Suppressor macrophage (primary cell): ENCODE data around the gene TPH2.

Experiments
- DNase-seq, 4 experiments: peaks; one replicate each; pipeline ENCODE4 v3.0.0-alpha.2; 2020 to 2022

Gene TPH2

GRCh38 chr12:71958993-71959578 is 20.4 kb downstream of the TPH2 start:
- no peak for DNase-seq

DNA sequence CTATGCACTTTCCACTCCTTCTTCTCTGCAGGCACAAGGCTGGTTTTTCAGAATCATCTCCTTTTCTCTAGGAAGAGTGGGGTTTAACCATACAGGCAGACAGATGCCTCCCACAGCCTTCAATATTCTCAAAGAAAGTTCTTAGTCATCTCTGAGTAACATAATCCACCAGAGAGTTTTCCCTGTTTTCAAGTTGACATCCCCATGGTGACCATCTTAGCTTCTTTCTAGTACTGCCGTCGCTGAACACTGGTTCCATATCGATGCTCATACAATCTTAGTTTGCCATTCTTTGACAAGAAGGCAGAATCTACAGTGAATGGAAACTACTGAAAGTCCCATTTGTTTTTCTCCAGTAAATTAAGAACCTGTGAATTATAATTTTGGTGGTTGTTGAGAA is 28.6 kb downstream of the TPH2 start:
- DNase-seq, result no peak

- DNase-seq, result no peak
Measured at GRCh38 chr12:71969330-71969729, 30.7 kb downstream of the TPH2 start.

GRCh38 chr12:71970031-71970430 is 31.4 kb downstream of the TPH2 start:
- no peak for DNase-seq

DNA sequence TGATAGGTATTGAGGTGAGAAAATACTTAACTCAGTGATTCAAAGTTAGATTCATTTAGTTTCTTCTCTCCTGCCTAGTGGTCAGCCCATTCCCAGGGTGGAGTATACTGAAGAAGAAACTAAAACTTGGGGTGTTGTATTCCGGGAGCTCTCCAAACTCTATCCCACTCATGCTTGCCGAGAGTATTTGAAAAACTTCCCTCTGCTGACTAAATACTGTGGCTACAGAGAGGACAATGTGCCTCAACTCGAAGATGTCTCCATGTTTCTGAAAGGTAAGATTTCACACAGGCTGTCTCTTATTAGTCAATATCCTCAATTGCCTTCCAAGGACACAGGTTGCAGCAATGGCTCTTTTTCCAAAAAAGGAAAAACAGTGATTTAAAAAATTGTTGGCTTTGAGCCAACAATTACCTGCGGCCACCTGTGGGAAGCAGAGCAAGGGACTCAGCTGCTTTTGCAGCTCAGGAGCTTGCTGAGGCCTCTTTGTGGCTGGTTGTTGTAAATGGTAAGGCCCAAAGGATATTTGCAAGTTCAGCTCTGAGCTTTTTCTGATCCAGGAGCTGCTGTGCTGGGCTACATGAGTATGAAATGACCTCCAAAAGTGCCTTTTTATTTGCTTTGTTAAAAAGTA is 33.9 kb downstream of the TPH2 start:
- DNase-seq, result no peak

DNA sequence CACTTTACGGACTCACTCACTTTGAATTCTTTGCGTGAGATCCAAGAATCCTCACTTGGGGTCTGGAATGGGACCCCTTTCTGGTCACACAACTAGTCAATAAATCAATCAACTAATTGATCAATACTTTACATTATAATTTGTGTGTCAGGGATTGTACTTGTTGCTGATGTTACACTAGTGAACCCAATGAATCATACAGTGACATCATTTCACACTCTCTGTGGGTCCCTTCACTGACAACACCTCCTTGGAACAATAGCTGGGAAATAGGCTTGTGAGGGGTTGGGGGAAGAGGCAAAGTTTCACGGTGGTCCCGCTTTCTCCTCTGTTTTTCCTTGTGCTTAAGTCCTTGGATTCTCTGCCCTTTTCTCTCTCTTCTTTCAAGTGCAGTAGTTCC is 35.0 kb downstream of the TPH2 start:
- no peak for DNase-seq

GRCh38 chr12:71980538-71980937 is 41.9 kb downstream of the TPH2 start:
- no peak for DNase-seq

- DNase-seq, result no peak
Measured at GRCh38 chr12:71981149-71981548, 42.5 kb downstream of the TPH2 start.

DNA sequence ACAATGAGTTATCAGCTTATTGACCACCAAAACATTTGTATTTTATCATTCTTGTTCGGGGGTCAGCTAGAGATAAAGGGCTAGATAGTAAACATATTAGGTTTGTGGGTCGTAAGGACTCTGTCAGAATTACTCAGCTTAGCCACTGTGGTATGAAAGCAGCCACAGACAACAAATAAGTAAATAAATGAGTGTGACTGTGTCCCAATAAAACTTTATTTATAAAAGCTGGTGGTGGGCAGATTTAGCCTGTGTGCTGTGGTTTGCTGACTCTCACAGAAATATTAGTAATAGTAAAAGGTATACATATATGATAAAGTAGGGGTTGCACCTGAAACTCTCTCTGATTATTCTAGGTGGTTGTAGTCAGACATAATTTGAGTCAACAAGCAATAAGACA is 56.1 kb downstream of the TPH2 start:
- DNase-seq, result no peak

- DNase-seq, result no peak
Measured at GRCh38 chr12:71999795-72000194, 61.1 kb downstream of the TPH2 start.

DNA sequence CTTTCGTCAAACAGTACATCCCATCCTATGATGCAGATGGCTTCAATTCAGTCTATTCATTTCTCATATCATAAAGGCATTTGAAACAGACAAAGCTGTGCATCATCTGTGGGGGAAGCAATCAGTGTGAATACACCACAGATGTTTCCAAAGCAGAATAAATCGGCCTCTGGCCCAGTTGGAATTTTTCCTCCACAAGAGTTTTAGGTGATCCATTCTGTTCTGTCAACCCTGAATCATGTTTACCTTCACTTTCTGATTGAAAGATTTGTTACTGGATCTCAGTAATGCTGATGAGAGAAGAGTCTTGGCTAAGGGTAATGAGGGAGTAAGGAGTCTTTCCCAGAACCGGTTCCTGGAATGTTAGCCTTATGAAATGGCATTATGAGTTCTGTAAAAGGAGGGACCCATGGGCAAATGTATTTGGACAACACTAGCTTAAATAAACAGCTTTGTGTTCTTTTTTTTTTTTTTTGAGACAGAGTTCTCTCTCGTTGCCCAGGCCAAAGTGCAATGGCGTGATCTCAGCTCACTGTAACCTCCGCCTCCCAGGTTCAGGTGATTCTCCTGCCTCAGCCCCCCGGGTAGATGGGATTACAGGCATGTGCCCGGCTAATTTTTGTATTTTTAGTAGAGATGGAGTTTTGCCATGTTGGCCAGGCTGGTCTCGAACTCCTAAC is 62.5 kb downstream of the TPH2 start:
- no peak for DNase-seq

DNA sequence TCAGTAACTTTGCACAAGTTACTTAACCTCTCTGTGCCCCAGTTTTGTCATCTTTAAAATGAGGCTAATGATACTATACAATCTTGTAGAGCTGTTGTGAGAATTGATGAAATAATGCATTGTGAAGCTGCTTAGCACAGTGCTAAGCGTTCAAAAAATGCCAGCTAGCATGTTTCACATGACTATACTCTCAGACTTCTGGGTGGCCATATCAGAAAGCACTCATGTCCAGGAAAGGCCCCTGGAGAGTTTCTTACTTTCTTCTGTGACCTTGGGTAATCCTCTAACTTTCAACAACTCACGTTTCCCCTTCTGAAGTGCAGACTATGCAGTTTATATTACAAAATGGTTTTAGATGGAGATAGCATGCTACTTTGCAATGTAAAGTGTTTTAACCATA is 68.1 kb downstream of the TPH2 start:
- DNase-seq, result no peak

GRCh38 chr12:72010356-72010755 is 71.7 kb downstream of the TPH2 start:
- no peak for DNase-seq

GRCh38 chr12:72011374-72011773 is 72.7 kb downstream of the TPH2 start:
- DNase-seq, result no peak

DNA sequence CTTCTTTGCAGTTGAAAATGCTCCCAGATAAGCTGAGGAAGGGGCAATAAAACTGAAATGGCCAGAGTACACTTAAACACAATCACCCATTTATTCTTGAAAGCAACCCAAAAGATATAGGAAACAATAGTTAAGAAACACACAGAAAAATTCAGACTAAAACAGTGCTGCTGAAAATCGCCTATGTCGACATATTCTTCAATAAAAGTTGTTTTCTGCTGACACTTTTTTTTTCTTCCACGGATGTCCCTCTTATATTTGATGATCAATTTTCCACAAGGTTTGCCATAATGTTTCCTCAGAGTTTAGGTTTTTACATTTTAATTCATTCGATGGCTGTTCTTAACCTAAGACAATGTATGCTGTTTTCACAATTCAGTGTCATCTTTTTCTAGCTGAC is 74.2 kb downstream of the TPH2 start:
- no peak for DNase-seq

DNA sequence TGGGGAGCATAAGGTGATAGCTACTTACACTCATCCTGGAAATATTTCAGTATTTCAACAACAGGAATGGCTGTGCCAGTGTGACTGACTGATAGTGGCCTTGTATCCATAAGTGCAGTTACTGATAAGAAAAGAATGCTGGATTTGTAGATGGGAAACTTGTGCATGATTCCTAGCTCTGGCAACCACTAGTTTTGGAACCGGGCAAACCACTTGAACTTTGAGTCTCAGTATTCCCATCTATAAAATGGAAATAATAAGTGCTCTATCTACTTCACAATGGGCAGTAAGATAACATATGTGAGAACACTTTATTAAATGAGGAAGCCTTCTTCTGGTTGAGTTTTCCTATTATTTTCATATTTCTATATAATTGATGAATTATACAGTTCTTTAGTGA is 77.2 kb downstream of the TPH2 start:
- no peak for DNase-seq

- peak; percentile 70 to 74 (median 70) for DNase-seq
Measured at GRCh38 chr12:72017054-72017651, 78.5 kb downstream of the TPH2 start.

GRCh38 chr12:72018036-72018435 is 79.4 kb downstream of the TPH2 start:
- no peak for DNase-seq

- no peak for DNase-seq
Measured at GRCh38 chr12:72024613-72025012, 86.0 kb downstream of the TPH2 start.

DNA sequence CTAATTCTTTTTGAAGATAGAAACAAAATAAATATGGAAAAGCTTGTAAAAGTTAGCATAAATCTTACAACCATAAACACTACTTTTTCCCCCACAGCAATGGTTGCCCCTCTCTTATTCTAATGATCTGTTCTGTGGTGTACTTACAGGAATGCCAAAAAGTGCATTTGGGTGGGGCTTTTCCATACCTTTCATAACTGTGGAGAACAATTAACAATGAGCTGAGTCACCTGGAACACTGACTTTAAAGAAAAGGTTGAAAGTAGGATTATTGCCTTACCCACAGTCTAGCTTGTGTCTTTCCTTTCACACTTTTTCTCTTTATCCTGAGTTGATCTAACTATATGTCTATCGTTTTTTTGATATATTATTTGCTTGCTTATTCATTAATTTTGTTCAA is 86.9 kb downstream of the TPH2 start:
- no peak for DNase-seq

DNA sequence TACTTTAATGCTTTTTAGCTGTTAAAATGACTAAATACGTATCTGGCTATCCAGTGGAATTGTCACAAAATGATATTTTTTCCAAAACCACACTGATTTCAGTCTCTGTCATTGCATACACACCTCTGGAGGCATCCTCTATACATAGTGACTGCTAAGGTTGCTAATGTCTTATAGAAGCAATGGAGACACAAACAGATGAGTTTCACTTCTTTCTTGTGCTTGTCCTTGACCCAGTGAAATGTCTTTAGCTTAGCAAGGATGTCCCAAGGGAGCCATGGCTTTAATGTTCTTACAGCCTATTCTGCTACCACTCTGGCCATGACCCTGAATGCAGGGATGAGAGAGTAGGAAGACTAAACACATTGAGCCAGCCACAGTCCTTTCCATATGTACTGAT is 90.3 kb downstream of the TPH2 start:
- DNase-seq, result no peak

GRCh38 chr12:72030277-72030676 is 91.6 kb downstream of the TPH2 start:
- DNase-seq, result no peak

DNA sequence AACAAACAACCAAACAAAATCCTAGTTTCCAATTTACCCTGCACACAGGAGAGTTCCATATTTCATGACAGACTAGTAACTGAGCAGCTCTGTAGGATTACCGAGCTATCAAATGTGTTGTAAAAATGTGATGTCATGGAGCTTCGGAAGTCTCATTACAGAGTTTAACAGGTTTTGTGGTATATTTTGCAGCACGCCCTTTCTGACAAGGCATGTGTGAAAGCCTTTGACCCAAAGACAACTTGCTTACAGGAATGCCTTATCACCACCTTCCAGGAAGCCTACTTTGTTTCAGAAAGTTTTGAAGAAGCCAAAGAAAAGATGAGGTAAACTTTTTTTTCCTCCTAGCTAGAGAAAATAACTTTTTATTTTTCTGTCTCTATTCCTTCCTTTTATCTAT is 92.4 kb downstream of the TPH2 start:
- no peak for DNase-seq

DNA sequence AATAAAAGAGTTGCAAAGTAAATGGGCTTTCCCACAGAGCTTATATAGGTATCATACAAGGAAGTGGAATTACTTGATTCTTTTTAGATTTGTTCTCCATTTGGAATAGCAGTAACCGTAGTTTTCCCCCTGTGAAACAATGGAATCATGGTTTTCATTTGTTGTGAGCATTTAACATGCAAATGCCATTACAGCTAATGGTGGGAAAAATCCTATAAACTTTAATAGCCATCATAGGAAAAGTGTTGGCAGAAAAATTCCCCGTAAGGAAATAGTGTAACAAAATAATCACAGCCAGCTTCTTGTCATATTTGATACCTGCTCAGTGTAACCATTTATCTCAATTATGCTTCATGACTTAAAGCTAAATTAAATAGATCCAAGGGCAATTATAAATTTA is 95.3 kb downstream of the TPH2 start:
- DNase-seq, result no peak
